Mucosa of rectum (tissue), 2 donors: Measurements from ENCODE around the gene PTCHD1.

Source experiments
- H3K27ac ChIP-seq, 2 donors: one replicate each; pipeline ENCODE4 v1.7.0; 2013; ENCODE audit warnings: inconsistent platforms in 2 of 2, low read depth in 2 of 2, low read length in 2 of 2
- H3K27me3 ChIP-seq, 2 donors: one replicate each; pipeline ENCODE4 v1.7.0; 2013; ENCODE audit warnings: low read length in 2 of 2; ENCODE audit not compliant: control insufficient read depth in 2 of 2, insufficient read depth in 2 of 2
- H3K36me3 ChIP-seq, 2 donors: one replicate each; pipeline ENCODE4 v1.7.0; 2013; ENCODE audit warnings: low read length in 2 of 2; ENCODE audit not compliant: control insufficient read depth in 2 of 2, insufficient read depth in 2 of 2
- H3K4me1 ChIP-seq, 2 donors: one replicate each; pipeline ENCODE4 v1.7.0; 2013; ENCODE audit warnings: low read length in 2 of 2, mild to moderate bottlenecking in 1 of 2; ENCODE audit not compliant: control insufficient read depth in 2 of 2, insufficient read depth in 2 of 2
- H3K4me3 ChIP-seq, 2 donors: one replicate each; pipeline ENCODE4 v1.7.0; 2013; ENCODE audit warnings: low read length in 2 of 2
- H3K9ac ChIP-seq, 2 donors: one replicate each; pipeline ENCODE4 v1.7.0; 2013; ENCODE audit warnings: low read length in 2 of 2, low read depth in 1 of 2, mild to moderate bottlenecking in 1 of 2
- H3K9me3 ChIP-seq, 2 donors: one replicate each; pipeline ENCODE4 v1.7.0; 2013; ENCODE audit warnings: low read length in 2 of 2; ENCODE audit not compliant: control insufficient read depth in 2 of 2
- donor health status: healthy.
- donor health status: Normal muscosa, but diverticular disease.

PTCHD1 gene

DNA sequence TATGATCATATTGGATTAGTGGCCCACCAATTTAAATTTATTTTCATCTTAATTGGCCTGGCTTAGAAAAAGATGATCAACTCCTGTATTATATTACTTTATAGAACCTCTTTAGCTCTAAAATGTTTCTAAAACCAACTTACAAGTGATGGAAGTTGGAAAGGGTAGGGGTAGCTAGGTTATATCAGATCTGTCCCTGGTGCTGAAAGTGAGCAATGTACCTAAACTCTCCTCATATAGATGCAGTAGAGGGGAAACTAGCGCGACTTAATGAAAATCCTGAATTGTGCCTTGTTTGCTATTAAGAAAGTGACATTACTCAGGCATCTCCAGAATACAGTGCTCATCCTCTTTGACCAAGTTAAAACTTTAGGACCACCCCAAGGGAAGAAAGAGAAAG lies 7.5 kb upstream of the PTCHD1 start:
- no peak overlapping the region for H3K9ac ChIP-seq
- H3K4me3 ChIP-seq: no peak overlapping the region
- H3K27me3 ChIP-seq: peaks cover 9% of the 10 kb centered on the region in 2 donors
- no peak overlapping the region for H3K27ac ChIP-seq
- H3K4me1 ChIP-seq: no peaks in the 10 kb centered on the region
- H3K9me3 ChIP-seq: no peaks in the 10 kb centered on the region
- no peaks in the 10 kb centered on the region for H3K36me3 ChIP-seq

DNA sequence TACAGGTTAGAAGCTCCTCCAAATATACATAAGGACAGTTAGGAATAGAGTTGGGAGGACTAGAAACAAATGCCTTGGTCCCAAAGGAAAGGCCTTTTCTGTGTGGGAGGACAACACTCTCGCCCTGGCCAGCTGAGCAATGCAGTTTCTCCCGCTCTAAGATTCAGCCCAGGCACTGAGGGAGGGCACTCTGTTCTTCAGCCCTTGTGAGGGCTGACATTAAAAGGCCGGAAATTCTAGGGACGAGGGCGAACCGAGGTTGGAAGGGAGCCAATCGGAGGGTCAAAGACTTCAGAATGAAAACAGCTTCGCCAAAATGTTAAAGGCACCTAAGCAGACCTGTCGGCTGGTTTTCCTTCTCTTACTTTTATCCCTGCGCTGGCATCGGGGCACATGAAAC lies 2.9 kb upstream of the PTCHD1 start:
- H3K9me3 ChIP-seq: no peaks in the 10 kb centered on the region
- no peaks in the 10 kb centered on the region for H3K4me1 ChIP-seq
- peaks cover 8 to 35% of the 10 kb centered on the region in 2 donors for H3K27me3 ChIP-seq
- H3K27ac ChIP-seq: no peak overlapping the region
- no peak overlapping the region for H3K4me3 ChIP-seq
- no peaks in the 10 kb centered on the region for H3K36me3 ChIP-seq
- H3K9ac ChIP-seq: no peak overlapping the region

DNA sequence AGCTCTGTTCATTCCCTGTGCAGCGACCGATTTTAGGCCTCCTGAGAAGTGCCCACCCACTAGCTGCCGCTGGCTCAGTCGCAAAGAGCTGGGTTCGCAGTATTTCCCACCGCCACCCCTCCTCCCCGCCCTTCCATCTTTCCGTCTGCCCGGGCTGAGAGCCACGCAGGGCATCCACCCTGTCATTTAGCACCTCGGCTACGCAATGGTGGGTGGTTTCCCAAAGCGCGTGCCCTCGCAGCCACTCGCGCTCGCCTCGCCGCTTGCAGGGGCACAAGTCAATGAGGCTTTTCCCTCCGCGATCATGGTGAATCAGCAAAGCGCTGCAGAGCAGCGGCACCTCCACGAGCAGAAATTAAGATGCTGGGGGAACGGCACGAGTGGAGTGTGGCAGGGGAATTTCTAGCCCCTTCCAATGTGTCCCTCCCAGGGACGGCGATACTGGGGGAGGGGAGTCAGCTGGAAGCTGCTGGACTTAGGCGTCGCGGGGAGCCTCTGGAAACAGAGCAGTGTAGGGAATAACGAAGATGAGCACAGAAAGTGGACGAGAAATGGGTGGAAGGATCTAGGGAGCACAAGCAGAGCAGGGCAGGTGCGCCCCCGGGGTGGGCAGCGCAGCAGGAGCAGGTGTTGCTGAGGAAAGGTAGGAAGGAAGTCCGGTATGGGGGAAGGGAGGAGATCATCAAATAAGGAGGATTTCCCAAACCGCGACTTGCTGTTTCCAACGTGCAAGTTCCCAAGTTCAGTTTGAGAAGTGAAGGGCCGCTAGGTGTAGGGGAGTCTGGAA lies 2.4 kb upstream of the PTCHD1 start:
- no peak overlapping the region for H3K9ac ChIP-seq
- H3K27me3 ChIP-seq: peaks cover 8 to 38% of the 10 kb centered on the region in 2 donors
- no peak overlapping the region for H3K27ac ChIP-seq

DNA sequence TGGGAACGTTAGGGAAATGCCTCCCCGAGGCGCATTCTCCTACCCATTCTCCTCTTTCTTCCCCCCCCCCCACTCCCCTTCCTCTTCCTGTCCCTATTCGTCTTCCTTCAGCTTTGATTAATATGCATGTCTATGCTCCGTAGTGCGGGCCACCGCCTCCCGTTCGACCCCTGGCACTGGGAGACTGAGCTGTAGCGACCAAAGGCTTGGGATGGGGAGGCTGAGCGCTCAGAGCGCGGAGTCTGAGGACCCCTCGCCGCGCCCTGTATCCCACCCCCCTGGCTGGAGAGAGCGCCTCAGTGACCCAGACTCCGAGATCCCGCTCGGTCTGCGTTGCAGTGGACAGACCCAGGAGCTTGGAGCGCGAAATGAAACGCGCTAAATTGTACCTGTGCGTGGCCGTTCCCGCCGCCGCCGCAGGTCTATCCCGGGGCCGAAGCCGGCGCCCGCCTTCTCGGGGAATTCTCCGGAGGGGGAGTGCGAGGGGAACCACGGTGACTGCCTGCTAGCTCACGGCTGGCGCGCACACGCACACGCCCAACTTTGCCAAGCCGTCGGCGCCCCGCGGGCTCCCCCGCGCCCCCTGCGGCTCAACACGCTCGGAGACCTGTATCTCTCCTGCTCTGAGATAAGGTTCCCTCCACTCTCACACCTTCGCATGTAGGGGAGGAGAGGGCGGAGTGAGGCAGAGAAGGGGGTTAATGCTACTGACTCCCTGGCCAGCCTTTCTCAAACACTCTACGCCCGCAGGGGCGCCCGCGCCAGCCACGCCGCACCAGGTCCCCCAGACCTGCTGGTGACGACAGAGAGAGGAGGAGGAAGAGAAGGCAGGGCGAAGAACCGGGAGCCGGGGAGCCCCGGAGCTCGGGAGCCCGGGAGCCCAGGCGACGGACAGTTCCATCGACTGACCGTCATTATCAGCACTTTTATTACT lies 1.5 kb upstream of the PTCHD1 start:
- H3K9me3 ChIP-seq: no peaks in the 10 kb centered on the region
- H3K27me3 ChIP-seq: peaks cover 13 to 42% of the 10 kb centered on the region in 2 donors
- H3K4me1 ChIP-seq: no peaks in the 10 kb centered on the region
- peak overlapping the region in 1 of 2 donors; percentile 20 for H3K4me3 ChIP-seq
- H3K36me3 ChIP-seq: no peaks in the 10 kb centered on the region
- no peak overlapping the region for H3K27ac ChIP-seq
- no peak overlapping the region for H3K9ac ChIP-seq

More for the DNA sequence above, 2.4 kb upstream of the PTCHD1 start:
- no peaks in the 10 kb centered on the region for H3K36me3 ChIP-seq
- H3K9me3 ChIP-seq: no peaks in the 10 kb centered on the region
- no peaks in the 10 kb centered on the region for H3K4me1 ChIP-seq
- peak overlapping the region in 1 of 2 donors; percentile 13 for H3K4me3 ChIP-seq

DNA sequence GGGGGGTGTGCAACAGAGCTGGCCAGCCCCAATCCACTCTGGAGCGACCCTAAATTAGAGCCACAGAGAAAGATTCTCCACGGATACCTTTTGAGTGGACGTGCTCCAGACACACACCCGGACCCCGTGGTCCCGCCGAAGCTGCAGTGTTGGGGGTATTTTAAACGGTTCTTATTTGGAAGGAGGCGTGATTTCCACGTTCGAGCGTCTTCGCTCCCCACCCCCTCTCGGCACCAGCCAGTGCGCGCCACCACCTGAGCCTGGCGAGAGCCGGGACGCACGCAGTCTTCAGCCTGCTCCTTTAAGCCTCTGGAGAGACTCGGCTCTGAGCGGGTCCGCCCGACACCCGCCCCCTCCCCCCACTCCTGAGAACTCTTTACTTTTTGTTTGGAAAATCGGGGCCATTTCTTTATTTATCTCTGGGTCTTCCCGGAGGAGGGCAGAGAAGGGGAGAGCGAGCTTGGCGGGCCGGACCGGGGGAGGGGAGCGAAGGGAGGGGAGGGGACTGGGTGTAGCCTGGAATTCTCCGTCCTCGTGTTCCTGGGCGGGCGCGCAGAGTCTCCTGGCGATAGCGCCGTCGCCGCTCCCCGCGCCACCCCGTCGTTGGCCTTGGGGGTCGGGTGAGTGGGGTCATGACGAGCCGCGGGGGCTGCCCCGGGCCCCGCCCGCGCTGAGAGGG lies 668 bp upstream of the PTCHD1 start:
- Histone ChIP-seq H3K4me1 (no peaks in the 10 kb centered on the region), H3K27ac (no peak overlapping the region), H3K9ac (no peak overlapping the region), H3K4me3 (no peak overlapping the region), H3K27me3 (peaks cover 13 to 42% of the 10 kb centered on the region in 2 donors), H3K36me3 (no peaks in the 10 kb centered on the region), H3K9me3 (no peaks in the 10 kb centered on the region)

DNA sequence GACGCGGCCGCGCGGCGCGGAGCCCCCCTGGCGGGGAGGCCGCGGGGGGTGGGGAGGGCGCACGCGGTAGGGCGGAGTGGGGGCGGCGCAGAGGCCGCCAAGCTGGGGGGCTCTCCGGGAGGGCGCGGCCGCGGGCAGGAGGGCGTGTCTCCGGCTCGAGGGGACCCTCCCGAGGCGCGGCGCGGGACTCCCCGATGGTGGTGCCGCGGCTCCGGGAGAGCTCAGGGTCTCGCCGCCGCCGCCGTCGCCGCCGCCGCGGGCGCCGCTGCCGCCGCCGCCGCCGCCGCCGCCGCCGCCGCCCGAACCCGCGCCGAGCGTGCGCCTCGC lies 165 bp upstream of the PTCHD1 start:
- Histone ChIP-seq H3K9me3 (no peaks in the 10 kb centered on the region), H3K36me3 (no peaks in the 10 kb centered on the region), H3K4me1 (no peaks in the 10 kb centered on the region), H3K27ac (no peak overlapping the region), H3K27me3 (peaks cover 13 to 45% of the 10 kb centered on the region in 2 donors), H3K9ac (no peak overlapping the region), H3K4me3 (no peak overlapping the region)

DNA sequence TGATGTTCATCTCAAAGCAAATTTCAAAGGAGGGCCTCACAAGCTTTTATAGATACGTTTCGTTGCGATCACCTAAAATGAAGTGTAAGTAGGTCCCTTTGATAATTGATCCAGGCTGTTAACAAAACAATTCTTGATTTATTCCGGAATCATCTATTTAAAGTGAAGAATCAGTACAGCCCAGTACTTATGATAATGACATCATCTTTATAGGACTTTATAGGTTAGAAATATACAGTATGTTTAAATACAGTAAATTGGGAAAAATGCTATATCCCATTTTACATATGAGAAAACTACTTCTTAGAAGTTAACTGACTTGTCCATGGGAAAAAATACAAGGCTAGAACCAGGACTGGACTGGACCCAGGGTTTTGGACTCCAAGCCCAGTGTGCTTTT lies 3.7 kb downstream of the PTCHD1 start:
- no peaks in the 10 kb centered on the region for H3K4me1 ChIP-seq
- no peak overlapping the region for H3K27ac ChIP-seq
- H3K27me3 ChIP-seq: peaks cover 7 to 27% of the 10 kb centered on the region in 2 donors
- H3K9ac ChIP-seq: no peak overlapping the region
- no peaks in the 10 kb centered on the region for H3K36me3 ChIP-seq
- no peak overlapping the region for H3K4me3 ChIP-seq
- H3K9me3 ChIP-seq: no peaks in the 10 kb centered on the region

DNA sequence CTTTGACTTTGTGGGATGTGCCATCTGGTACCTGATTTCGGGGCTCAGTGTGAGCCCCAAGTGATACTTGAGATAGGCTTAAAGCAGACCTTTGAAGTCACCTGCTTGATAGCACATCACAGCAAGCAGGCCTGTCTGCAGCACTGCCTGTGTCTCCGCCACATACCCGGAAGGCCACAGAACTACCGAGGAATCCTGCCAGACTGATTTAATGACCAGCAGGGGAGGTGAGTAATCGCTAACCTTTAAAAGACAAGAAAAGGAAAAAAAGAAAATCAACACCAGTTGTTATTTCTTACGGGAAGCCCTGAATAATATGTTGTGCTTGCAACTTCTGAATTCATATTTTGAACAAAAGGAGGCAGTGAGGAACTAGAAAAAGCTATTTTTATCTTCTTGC lies 6.8 kb downstream of the PTCHD1 start:
- H3K9me3 ChIP-seq: no peaks in the 10 kb centered on the region
- peaks cover 7 to 16% of the 10 kb centered on the region in 2 donors for H3K27me3 ChIP-seq
- H3K27ac ChIP-seq: no peak overlapping the region
- H3K36me3 ChIP-seq: no peaks in the 10 kb centered on the region
- H3K4me3 ChIP-seq: no peak overlapping the region
- H3K4me1 ChIP-seq: no peaks in the 10 kb centered on the region
- no peak overlapping the region for H3K9ac ChIP-seq

DNA sequence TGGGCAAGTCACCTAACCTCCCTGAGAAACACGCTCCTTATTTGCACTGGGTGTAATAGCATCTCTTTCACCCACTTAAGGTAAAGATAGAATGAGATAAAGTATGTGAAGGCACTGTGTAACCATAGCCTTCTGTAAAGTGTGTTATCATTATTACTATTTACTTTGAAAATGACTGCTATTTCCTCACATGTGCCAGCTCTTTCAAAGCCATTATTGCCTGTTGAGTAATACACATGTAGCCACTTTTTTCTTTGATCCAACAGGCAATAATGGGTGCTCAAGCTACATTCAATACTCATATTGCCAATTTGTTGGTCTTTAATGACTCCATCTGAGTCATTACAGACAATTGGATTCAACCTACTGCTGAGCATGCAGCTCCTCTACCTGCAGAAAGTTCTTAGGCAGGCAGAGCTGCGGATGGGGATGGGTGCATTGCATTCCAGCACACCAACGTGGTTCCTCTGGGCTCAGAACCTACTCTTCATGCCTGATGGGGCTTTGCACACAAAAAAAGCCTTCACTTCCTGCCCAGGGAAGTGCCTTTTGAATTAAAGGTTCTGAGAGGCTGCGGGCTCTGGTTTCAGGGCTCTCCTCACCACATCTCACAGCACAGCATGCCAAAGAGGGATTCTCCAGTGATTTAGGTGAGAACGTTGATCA lies 9.7 kb downstream of the PTCHD1 start:
- H3K4me3 ChIP-seq: no peak overlapping the region
- H3K9ac ChIP-seq: no peak overlapping the region
- H3K9me3 ChIP-seq: no peaks in the 10 kb centered on the region
- no peak overlapping the region for H3K27ac ChIP-seq
- no peaks in the 10 kb centered on the region for H3K36me3 ChIP-seq
- H3K4me1 ChIP-seq: no peaks in the 10 kb centered on the region
- peaks cover 2 to 15% of the 10 kb centered on the region in 2 donors for H3K27me3 ChIP-seq
